ENCODE results near the gene CAMK1D. TPM values are rescaled to one million over a fixed set of nuclear protein-coding genes. Genes with fewer than 3 reads are reported as not detected.

Gene CAMK1D
- total and polyA plus RNA-seq, 2 experiments from 2014 or later: 4.6 to 7.2 TPM

GRCh38 chr10:12403119-12403518, 53.8 kb downstream of the CAMK1D start:
- H3K36me3 Mint-ChIP-seq (ENCODE audit: low read depth): no peaks in the 10 kb centered on the region
- H3K27ac Mint-ChIP-seq: no peak overlapping the region
- no peak overlapping the region for H3K4me3 ChIP-seq
- H4K20me1 ChIP-seq (replicated peaks; ENCODE audit: insufficient read depth): no peaks in the 10 kb centered on the region
- H3K9me2 ChIP-seq (ENCODE audit: insufficient read depth): no peaks in the 10 kb centered on the region
- H3K79me2 ChIP-seq (replicated peaks; ENCODE audit: insufficient read depth): no peaks in the 10 kb centered on the region
- TF ChIP-seq NANOG (IDR thresholded peaks at IDR 0.05; ENCODE audit: borderline replicate concordance) (no peak), EZH2 (IDR thresholded peaks at IDR 0.05; ENCODE audit: low read depth, unreplicated experiment) (no peak), REST (IDR thresholded peaks at IDR 0.05; ENCODE audit: unreplicated experiment) (no peak), POLR2AphosphoS5 (IDR thresholded peaks at IDR 0.05; ENCODE audit: low read depth) (no peak), CTCF (conservative IDR thresholded peaks at IDR 0.05; ENCODE audit: low read depth in 2 of 2) (no peak), ZNF462 (CRISPR knock-in tag; IDR thresholded peaks at IDR 0.05) (no peak), ETS1 (IDR thresholded peaks at IDR 0.05) (no peak), CREB1 (CRISPR knock-in tag; IDR thresholded peaks at IDR 0.05; ENCODE audit: low read depth) (no peak), STAT1 (IDR thresholded peaks at IDR 0.05; ENCODE audit: unreplicated experiment) (no peak), ZNF114 (CRISPR knock-in tag; IDR thresholded peaks at IDR 0.05) (no peak), JUNB (IDR thresholded peaks at IDR 0.05; ENCODE audit: unreplicated experiment) (no peak), EZH2phosphoT487 (IDR thresholded peaks at IDR 0.05; ENCODE audit: unreplicated experiment) (no peak), ZNF331 (CRISPR knock-in tag; IDR thresholded peaks at IDR 0.05; ENCODE audit: low read depth) (no peak)
- no peak overlapping the region for H3K4me3 Mint-ChIP-seq
- H3F3A ChIP-seq (replicated peaks; ENCODE audit: low read depth): no peaks in the 10 kb centered on the region
- H3K4me2 ChIP-seq: no peak overlapping the region
- no peaks in the 10 kb centered on the region for H3K27me3 Mint-ChIP-seq (ENCODE audit: insufficient read depth, low read depth, poor library complexity)
- H3K4me1 ChIP-seq (ENCODE audit: insufficient read depth): no peaks in the 10 kb centered on the region
- ATAC-seq: no peak
- H3K9me3 Mint-ChIP-seq: no peaks in the 10 kb centered on the region
- no peaks in the 10 kb centered on the region for H3K36me3 ChIP-seq (ENCODE audit: insufficient read depth)
- peaks cover 8% of the 10 kb centered on the region; the same call in 2 of the 3 replicates for H3K4me1 Mint-ChIP-seq
- H3K27me3 ChIP-seq (ENCODE audit: insufficient read depth): no peaks in the 10 kb centered on the region
- no peak overlapping the region for H2AFZ ChIP-seq
- no peak for DNase-seq (ENCODE audit: low spot score)
- H3K27ac ChIP-seq (ENCODE audit: low read depth): no peak overlapping the region
